ENCODE data around the gene TRIM14. TPM values are rescaled to one million over a fixed set of nuclear protein-coding genes. Genes with fewer than 3 reads are reported as not detected.
A peak's percentile ranks its signal among the peaks of the same experiment; 100 is the strongest.

Gene TRIM14
- total and polyA plus RNA-seq, 2 of the 13 experiments (the other 11 are each of a cell fraction or from before 2014, with no cell fraction given), result 9.2 to 13.0 TPM

DNA sequence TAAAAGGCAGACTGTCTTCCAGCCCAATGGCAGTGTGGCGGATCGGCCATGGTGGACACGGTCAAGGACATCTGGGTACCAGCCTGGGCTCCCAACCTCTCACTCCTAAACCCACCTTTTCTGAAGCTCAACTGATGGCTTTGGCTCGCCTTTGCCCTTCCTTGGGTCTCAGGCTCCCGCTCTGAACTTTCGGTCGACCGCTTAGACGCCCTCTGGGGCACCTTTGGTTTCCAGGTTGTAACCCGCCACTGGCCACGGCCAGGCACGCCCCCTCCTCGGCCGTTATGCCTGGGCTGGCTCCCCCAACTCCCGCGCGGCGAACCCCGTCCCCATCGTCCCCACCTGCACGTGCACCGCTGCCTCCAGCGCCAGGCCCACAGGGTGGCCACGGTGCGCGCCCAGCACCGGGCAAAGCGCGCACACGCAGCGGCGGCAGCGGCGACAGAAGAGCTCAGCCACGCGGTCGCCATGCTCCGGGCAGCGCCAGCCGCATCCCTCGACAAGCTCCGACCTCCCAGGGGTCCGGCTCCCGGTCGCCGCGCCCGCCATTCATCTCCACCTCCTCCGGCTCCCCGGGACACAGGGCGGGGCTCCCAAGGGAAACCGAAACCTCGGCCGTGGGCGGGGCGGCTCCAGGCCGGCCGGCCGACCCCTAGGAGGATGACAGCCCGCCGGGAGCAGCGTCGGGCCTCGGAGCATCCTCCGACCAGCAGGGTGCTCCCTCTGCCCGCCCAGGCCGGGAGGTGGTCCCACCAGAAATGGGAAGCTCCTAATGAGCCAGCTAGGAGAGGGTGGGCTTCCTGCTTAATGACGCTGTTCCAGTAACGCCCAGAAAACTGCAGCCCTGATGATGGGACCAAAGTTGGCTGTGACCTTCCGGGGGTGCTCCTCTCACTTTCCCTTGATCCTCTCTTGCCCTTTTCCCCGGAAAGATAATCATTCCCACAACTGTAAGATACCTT lies at the start of gene TRIM14 (continued):
- TF ChIP-seq PAXIP1 (CRISPR knock-in tag; conservative IDR thresholded peaks at IDR 0.05), result no peak; the same call in 1 of the 2 replicates
- no peak for TF ChIP-seq FOXK1 (CRISPR knock-in tag; IDR thresholded peaks at IDR 0.05; ENCODE audit: borderline replicate concordance, low read depth)
- TF ChIP-seq ZNF496 (CRISPR knock-in tag; IDR thresholded peaks at IDR 0.05; ENCODE audit: insufficient replicate concordance), result no peak
- TF ChIP-seq, protein P1, sequence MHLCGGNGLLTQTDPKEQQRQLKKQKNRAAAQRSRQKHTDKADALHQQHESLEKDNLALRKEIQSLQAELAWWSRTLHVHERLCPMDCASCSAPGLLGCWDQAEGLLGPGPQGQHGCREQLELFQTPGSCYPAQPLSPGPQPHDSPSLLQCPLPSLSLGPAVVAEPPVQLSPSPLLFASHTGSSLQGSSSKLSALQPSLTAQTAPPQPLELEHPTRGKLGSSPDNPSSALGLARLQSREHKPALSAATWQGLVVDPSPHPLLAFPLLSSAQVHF (CRISPR knock-in tag; IDR thresholded peaks at IDR 0.05), result peak; percentile 75; the same call in 1 of the 2 replicates
- TF ChIP-seq YEATS4 (CRISPR knock-in tag; IDR thresholded peaks at IDR 0.05; ENCODE audit: borderline replicate concordance), result peak; percentile 90
- TF ChIP-seq SRSF4 (IDR thresholded peaks at IDR 0.05; ENCODE audit: low read depth, low read length, poor library complexity, severe bottlenecking), result no peak
- no peak for TF ChIP-seq DDIT3 (CRISPR knock-in tag; IDR thresholded peaks at IDR 0.05)
- TF ChIP-seq ZSCAN12 (CRISPR knock-in tag; IDR thresholded peaks at IDR 0.05), result no peak
- no peak for TF ChIP-seq PRPF4 (IDR thresholded peaks at IDR 0.05; ENCODE audit: low read depth, low read length, poor library complexity, severe bottlenecking)
- no peak for TF ChIP-seq RBM22 (optimal IDR thresholded peaks at IDR 0.05; ENCODE audit: low read length)
- 0 out of 2 replicates have a peak, but pooled peaks have one; percentile 45 for TF ChIP-seq CHCHD3 (CRISPR knock-in tag; IDR thresholded peaks at IDR 0.05)
- TF ChIP-seq ZNF782 (CRISPR knock-in tag; IDR thresholded peaks at IDR 0.05; ENCODE audit: borderline replicate concordance), result no peak
- peak; percentile 33; the same call in 1 of the 2 replicates for TF ChIP-seq PRDM10 (CRISPR knock-in tag; IDR thresholded peaks at IDR 0.05; ENCODE audit: low read depth)
- peak; percentile 83 for TF ChIP-seq ZNF280B (CRISPR knock-in tag; IDR thresholded peaks at IDR 0.05; ENCODE audit: borderline replicate concordance)
- TF ChIP-seq ZNF101 (CRISPR knock-in tag; IDR thresholded peaks at IDR 0.05; ENCODE audit: borderline replicate concordance, low read depth), result 0 out of 2 replicates have a peak, but pooled peaks have one; percentile 25
- no peak for TF ChIP-seq ZNF264 (CRISPR knock-in tag; IDR thresholded peaks at IDR 0.05)

All from HepG2 (cell line).